ENCODE data around the gene EPYC. TPM values are rescaled to one million over a fixed set of nuclear protein-coding genes. Genes with fewer than 3 reads are reported as not detected.
"Not testable (repeated sequence)": the region's sequence is repeated elsewhere in the genome, so short reads cannot be mapped to it uniquely, and the experiment has no call there.

The EPYC gene
- total and polyA plus RNA-seq, 3 donors from 2014 or later: 1.6 TPM; not detected in 2

GRCh38 chr12:90987520-90987919, 17.3 kb downstream of the EPYC start:
- 96 to 100% methylated on average over 1 of the region's 1 CpG for WGBS, 2 donors

DNA sequence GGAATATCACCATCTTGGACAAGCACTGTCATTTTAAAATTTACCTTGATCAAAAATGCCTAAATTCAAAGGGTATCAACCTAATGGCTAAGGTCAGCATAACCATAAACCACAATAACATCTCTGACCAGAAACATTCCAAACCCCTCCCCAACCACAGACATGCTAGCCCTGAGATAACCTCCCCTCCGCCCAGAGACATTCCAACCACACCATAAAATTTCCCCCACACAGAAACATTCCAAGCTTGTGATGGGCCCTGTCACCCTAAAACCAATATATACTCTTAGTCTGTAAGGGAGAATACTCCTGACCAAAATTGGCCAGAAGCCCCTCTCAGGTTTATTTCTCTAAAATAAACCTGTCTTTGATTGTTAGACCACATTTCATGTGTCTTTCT, 17.7 kb downstream of the EPYC start:
- no peak for DNase-seq
- TF ChIP-seq, protein P1, sequence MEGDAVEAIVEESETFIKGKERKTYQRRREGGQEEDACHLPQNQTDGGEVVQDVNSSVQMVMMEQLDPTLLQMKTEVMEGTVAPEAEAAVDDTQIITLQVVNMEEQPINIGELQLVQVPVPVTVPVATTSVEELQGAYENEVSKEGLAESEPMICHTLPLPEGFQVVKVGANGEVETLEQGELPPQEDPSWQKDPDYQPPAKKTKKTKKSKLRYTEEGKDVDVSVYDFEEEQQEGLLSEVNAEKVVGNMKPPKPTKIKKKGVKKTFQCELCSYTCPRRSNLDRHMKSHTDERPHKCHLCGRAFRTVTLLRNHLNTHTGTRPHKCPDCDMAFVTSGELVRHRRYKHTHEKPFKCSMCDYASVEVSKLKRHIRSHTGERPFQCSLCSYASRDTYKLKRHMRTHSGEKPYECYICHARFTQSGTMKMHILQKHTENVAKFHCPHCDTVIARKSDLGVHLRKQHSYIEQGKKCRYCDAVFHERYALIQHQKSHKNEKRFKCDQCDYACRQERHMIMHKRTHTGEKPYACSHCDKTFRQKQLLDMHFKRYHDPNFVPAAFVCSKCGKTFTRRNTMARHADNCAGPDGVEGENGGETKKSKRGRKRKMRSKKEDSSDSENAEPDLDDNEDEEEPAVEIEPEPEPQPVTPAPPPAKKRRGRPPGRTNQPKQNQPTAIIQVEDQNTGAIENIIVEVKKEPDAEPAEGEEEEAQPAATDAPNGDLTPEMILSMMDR (IDR thresholded peaks at IDR 0.05): no peak
- TF ChIP-seq POLR2A (IDR thresholded peaks at IDR 0.05): no peak

More at GRCh38 chr12:90987520-90987919, 17.3 kb downstream of the EPYC start:
- no peaks in the 10 kb centered on the region for H3K36me3 ChIP-seq (ENCODE audit: low read depth, missing control alignments)
- DNase-seq: no peak
- H3K9me3 ChIP-seq: no peaks in the 10 kb centered on the region
- TF ChIP-seq, protein P1 (IDR thresholded peaks at IDR 0.05): peak in 1 of 3 experiments; percentile 24
- no peak for TF ChIP-seq POLR2A (IDR thresholded peaks at IDR 0.05)
- intact Hi-C loops (cut with DNase I; ENCODE audit: low total_unique reads): no loop called here
- H3K27me3 ChIP-seq: no peaks in the 10 kb centered on the region
- no peaks in the 10 kb centered on the region for H3K4me1 ChIP-seq
- H3K27ac ChIP-seq: no peak overlapping the region
- H3K4me3 ChIP-seq: no peak overlapping the region

GRCh38 chr12:90985331-90985730, 19.4 kb downstream of the EPYC start:
- intact Hi-C loops (cut with DNase I; ENCODE audit: low total_unique reads); H3K9me3 ChIP-seq; H3K4me1 ChIP-seq; H3K4me3 ChIP-seq; H3K27ac ChIP-seq; H3K36me3 ChIP-seq (ENCODE audit: low read depth, missing control alignments); H3K27me3 ChIP-seq; DNase-seq: not testable (repeated sequence)
- WGBS, 2 donors: 90 to 92% methylated on average over 3 of the region's 3 CpGs

More for the DNA sequence above, 17.7 kb downstream of the EPYC start:
- H3K4me1 ChIP-seq: no peaks in the 10 kb centered on the region
- H3K9me3 ChIP-seq: no peaks in the 10 kb centered on the region
- 93 to 96% methylated on average over 1 of the region's 1 CpG for WGBS, 2 donors
- intact Hi-C loops (cut with DNase I; ENCODE audit: low total_unique reads): no loop called here
- no peak overlapping the region for H3K4me3 ChIP-seq
- no peaks in the 10 kb centered on the region for H3K36me3 ChIP-seq (ENCODE audit: low read depth, missing control alignments)
- H3K27me3 ChIP-seq: no peaks in the 10 kb centered on the region
- no peak overlapping the region for H3K27ac ChIP-seq

DNA sequence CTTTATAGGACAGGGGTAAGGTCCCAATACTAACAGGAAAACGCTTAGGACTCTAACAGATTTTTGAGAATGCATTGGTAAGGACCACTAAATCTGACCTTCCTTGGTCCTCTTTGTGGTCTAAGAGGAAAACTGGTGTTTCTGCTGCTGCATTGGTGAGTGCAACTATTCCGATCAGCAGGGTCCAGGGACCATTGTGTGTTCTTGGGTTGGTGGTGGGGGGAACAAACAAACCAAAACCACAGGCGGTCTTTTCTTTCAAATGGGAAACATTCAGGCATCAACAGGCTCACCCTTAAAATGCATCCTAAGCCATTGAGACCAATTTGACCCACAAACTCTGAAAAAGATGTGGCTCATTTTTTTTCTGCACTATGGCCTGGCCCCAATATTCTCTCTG, 20.7 kb downstream of the EPYC start:
- H3K27me3 ChIP-seq: no peaks in the 10 kb centered on the region
- no peak for DNase-seq
- no peaks in the 10 kb centered on the region for H3K9me3 ChIP-seq
- no peaks in the 10 kb centered on the region for H3K4me1 ChIP-seq
- TF ChIP-seq, protein P1 (IDR thresholded peaks at IDR 0.05): no peak
- TF ChIP-seq POLR2A (IDR thresholded peaks at IDR 0.05): no peak
- intact Hi-C loops (cut with DNase I; ENCODE audit: low total_unique reads): no loop called here
- H3K4me3 ChIP-seq: no peak overlapping the region
- H3K27ac ChIP-seq: no peak overlapping the region
- H3K36me3 ChIP-seq (ENCODE audit: low read depth, missing control alignments): no peaks in the 10 kb centered on the region
- 80 to 81% methylated on average over 3 of the region's 3 CpGs for WGBS, 2 donors

GRCh38 chr12:90982170-90982569, 22.6 kb downstream of the EPYC start:
- no peak overlapping the region for H3K27ac ChIP-seq
- no peaks in the 10 kb centered on the region for H3K4me1 ChIP-seq
- no peaks in the 10 kb centered on the region for H3K36me3 ChIP-seq (ENCODE audit: low read depth, missing control alignments)
- intact Hi-C loops (cut with DNase I; ENCODE audit: low total_unique reads): no loop called here
- no peak for TF ChIP-seq POLR2A (IDR thresholded peaks at IDR 0.05)
- TF ChIP-seq, protein P1 (IDR thresholded peaks at IDR 0.05): no peak
- no peaks in the 10 kb centered on the region for H3K27me3 ChIP-seq
- H3K9me3 ChIP-seq: no peaks in the 10 kb centered on the region
- DNase-seq: no peak
- H3K4me3 ChIP-seq: no peak overlapping the region
- 91 to 100% methylated on average over 1 of the region's 1 CpG for WGBS, 2 donors
